Measurements from ENCODE around the gene KHDRBS2.

KHDRBS2 gene

GRCh38 chr6:62089781-62090180 is 196.2 kb downstream of the KHDRBS2 start:
- H3K27me3 ChIP-seq (ENCODE audit: control insufficient read depth, insufficient read depth, low read length): no peaks in the 10 kb centered on the region
- no peak overlapping the region for H3K9ac ChIP-seq (ENCODE audit: low read length)
- H3K36me3 ChIP-seq (ENCODE audit: control insufficient read depth, low read depth, low read length): no peaks in the 10 kb centered on the region
- no peak overlapping the region for H3K27ac ChIP-seq (ENCODE audit: low read length)
- H3K4me1 ChIP-seq (ENCODE audit: control insufficient read depth, low read depth, low read length): no peaks in the 10 kb centered on the region
- no peak overlapping the region for H3K4me3 ChIP-seq (ENCODE audit: low read length)
- H3K9me3 ChIP-seq (ENCODE audit: control insufficient read depth, low read depth, low read length): no peaks in the 10 kb centered on the region

- Histone ChIP-seq H3K4me3 (ENCODE audit: low read length) (no peak overlapping the region), H3K9ac (ENCODE audit: low read length) (no peak overlapping the region), H3K27ac (ENCODE audit: low read length) (no peak overlapping the region), H3K9me3 (ENCODE audit: control insufficient read depth, low read depth, low read length) (no peaks in the 10 kb centered on the region), H3K4me1 (ENCODE audit: control insufficient read depth, low read depth, low read length) (no peaks in the 10 kb centered on the region), H3K36me3 (ENCODE audit: control insufficient read depth, low read depth, low read length) (no peaks in the 10 kb centered on the region), H3K27me3 (ENCODE audit: control insufficient read depth, insufficient read depth, low read length) (no peaks in the 10 kb centered on the region)
Measured at GRCh38 chr6:62086047-62086446, 200.0 kb downstream of the KHDRBS2 start.

- no peaks in the 10 kb centered on the region for H3K27me3 ChIP-seq (ENCODE audit: control insufficient read depth, insufficient read depth, low read length)
- no peaks in the 10 kb centered on the region for H3K36me3 ChIP-seq (ENCODE audit: control insufficient read depth, low read depth, low read length)
- no peaks in the 10 kb centered on the region for H3K9me3 ChIP-seq (ENCODE audit: control insufficient read depth, low read depth, low read length)
- no peaks in the 10 kb centered on the region for H3K4me1 ChIP-seq (ENCODE audit: control insufficient read depth, low read depth, low read length)
- no peak overlapping the region for H3K9ac ChIP-seq (ENCODE audit: low read length)
- no peak overlapping the region for H3K27ac ChIP-seq (ENCODE audit: low read length)
- no peak overlapping the region for H3K4me3 ChIP-seq (ENCODE audit: low read length)
Measured at GRCh38 chr6:62075869-62076268, 210.2 kb downstream of the KHDRBS2 start.

- Histone ChIP-seq H3K9ac (ENCODE audit: low read length) (no peak overlapping the region), H3K27me3 (ENCODE audit: control insufficient read depth, insufficient read depth, low read length) (no peaks in the 10 kb centered on the region), H3K36me3 (ENCODE audit: control insufficient read depth, low read depth, low read length) (no peaks in the 10 kb centered on the region), H3K4me3 (ENCODE audit: low read length) (no peak overlapping the region), H3K9me3 (ENCODE audit: control insufficient read depth, low read depth, low read length) (no peaks in the 10 kb centered on the region), H3K27ac (ENCODE audit: low read length) (no peak overlapping the region), H3K4me1 (ENCODE audit: control insufficient read depth, low read depth, low read length) (no peaks in the 10 kb centered on the region)
Measured at GRCh38 chr6:62059901-62060300, 226.1 kb downstream of the KHDRBS2 start.

GRCh38 chr6:62057300-62057699 is 228.7 kb downstream of the KHDRBS2 start:
- Histone ChIP-seq H3K9me3 (ENCODE audit: control insufficient read depth, low read depth, low read length) (no peaks in the 10 kb centered on the region), H3K27me3 (ENCODE audit: control insufficient read depth, insufficient read depth, low read length) (no peaks in the 10 kb centered on the region), H3K9ac (ENCODE audit: low read length) (no peak overlapping the region), H3K27ac (ENCODE audit: low read length) (no peak overlapping the region), H3K36me3 (ENCODE audit: control insufficient read depth, low read depth, low read length) (no peaks in the 10 kb centered on the region), H3K4me3 (ENCODE audit: low read length) (no peak overlapping the region), H3K4me1 (ENCODE audit: control insufficient read depth, low read depth, low read length) (no peaks in the 10 kb centered on the region)

- Histone ChIP-seq H3K27ac (ENCODE audit: low read length) (no peak overlapping the region), H3K4me3 (ENCODE audit: low read length) (no peak overlapping the region), H3K9ac (ENCODE audit: low read length) (no peak overlapping the region), H3K4me1 (ENCODE audit: control insufficient read depth, low read depth, low read length) (no peaks in the 10 kb centered on the region), H3K9me3 (ENCODE audit: control insufficient read depth, low read depth, low read length) (no peaks in the 10 kb centered on the region), H3K27me3 (ENCODE audit: control insufficient read depth, insufficient read depth, low read length) (no peaks in the 10 kb centered on the region), H3K36me3 (ENCODE audit: control insufficient read depth, low read depth, low read length) (no peaks in the 10 kb centered on the region)
Measured at GRCh38 chr6:62045502-62045901, 240.5 kb downstream of the KHDRBS2 start.

- H3K4me3 ChIP-seq (ENCODE audit: low read length): no peak overlapping the region
- H3K36me3 ChIP-seq (ENCODE audit: control insufficient read depth, low read depth, low read length): no peaks in the 10 kb centered on the region
- no peaks in the 10 kb centered on the region for H3K27me3 ChIP-seq (ENCODE audit: control insufficient read depth, insufficient read depth, low read length)
- no peaks in the 10 kb centered on the region for H3K9me3 ChIP-seq (ENCODE audit: control insufficient read depth, low read depth, low read length)
- H3K4me1 ChIP-seq (ENCODE audit: control insufficient read depth, low read depth, low read length): peaks cover 7% of the 10 kb centered on the region
- no peak overlapping the region for H3K9ac ChIP-seq (ENCODE audit: low read length)
- H3K27ac ChIP-seq (ENCODE audit: low read length): no peak overlapping the region
Measured at GRCh38 chr6:62043084-62043483, 242.9 kb downstream of the KHDRBS2 start.

- H3K4me1 ChIP-seq (ENCODE audit: control insufficient read depth, low read depth, low read length): peaks cover 12% of the 10 kb centered on the region
- H3K36me3 ChIP-seq (ENCODE audit: control insufficient read depth, low read depth, low read length): no peaks in the 10 kb centered on the region
- no peaks in the 10 kb centered on the region for H3K27me3 ChIP-seq (ENCODE audit: control insufficient read depth, insufficient read depth, low read length)
- H3K9ac ChIP-seq (ENCODE audit: low read length): no peak overlapping the region
- no peaks in the 10 kb centered on the region for H3K9me3 ChIP-seq (ENCODE audit: control insufficient read depth, low read depth, low read length)
- H3K4me3 ChIP-seq (ENCODE audit: low read length): no peak overlapping the region
- H3K27ac ChIP-seq (ENCODE audit: low read length): no peak overlapping the region
Measured at GRCh38 chr6:62042429-62042828, 243.6 kb downstream of the KHDRBS2 start.

- H3K4me1 ChIP-seq (ENCODE audit: control insufficient read depth, low read depth, low read length): peaks cover 22% of the 10 kb centered on the region
- H3K9me3 ChIP-seq (ENCODE audit: control insufficient read depth, low read depth, low read length): peaks cover 7% of the 10 kb centered on the region
- H3K9ac ChIP-seq (ENCODE audit: low read length): no peak overlapping the region
- no peak overlapping the region for H3K4me3 ChIP-seq (ENCODE audit: low read length)
- H3K27me3 ChIP-seq (ENCODE audit: control insufficient read depth, insufficient read depth, low read length): no peaks in the 10 kb centered on the region
- H3K36me3 ChIP-seq (ENCODE audit: control insufficient read depth, low read depth, low read length): no peaks in the 10 kb centered on the region
- peak overlapping the region; percentile 31 for H3K27ac ChIP-seq (ENCODE audit: low read length)
Measured at GRCh38 chr6:62039605-62040004, 246.4 kb downstream of the KHDRBS2 start.

GRCh38 chr6:62037445-62037844 is 248.6 kb downstream of the KHDRBS2 start:
- Histone ChIP-seq H3K27me3 (ENCODE audit: control insufficient read depth, insufficient read depth, low read length) (no peaks in the 10 kb centered on the region), H3K4me1 (ENCODE audit: control insufficient read depth, low read depth, low read length) (peaks cover 22% of the 10 kb centered on the region), H3K9ac (ENCODE audit: low read length) (peak overlapping the region; percentile 23), H3K4me3 (ENCODE audit: low read length) (no peak overlapping the region), H3K9me3 (ENCODE audit: control insufficient read depth, low read depth, low read length) (peaks cover 14% of the 10 kb centered on the region), H3K36me3 (ENCODE audit: control insufficient read depth, low read depth, low read length) (no peaks in the 10 kb centered on the region), H3K27ac (ENCODE audit: low read length) (no peak overlapping the region)

- no peak overlapping the region for H3K4me3 ChIP-seq (ENCODE audit: low read length)
- H3K9ac ChIP-seq (ENCODE audit: low read length): no peak overlapping the region
- peaks cover 22% of the 10 kb centered on the region for H3K4me1 ChIP-seq (ENCODE audit: control insufficient read depth, low read depth, low read length)
- H3K27me3 ChIP-seq (ENCODE audit: control insufficient read depth, insufficient read depth, low read length): no peaks in the 10 kb centered on the region
- H3K36me3 ChIP-seq (ENCODE audit: control insufficient read depth, low read depth, low read length): no peaks in the 10 kb centered on the region
- no peak overlapping the region for H3K27ac ChIP-seq (ENCODE audit: low read length)
- H3K9me3 ChIP-seq (ENCODE audit: control insufficient read depth, low read depth, low read length): peaks cover 14% of the 10 kb centered on the region
Measured at GRCh38 chr6:62035952-62036351, 250.1 kb downstream of the KHDRBS2 start.

GRCh38 chr6:62013719-62014118 is 272.3 kb downstream of the KHDRBS2 start:
- H3K9me3 ChIP-seq (ENCODE audit: control insufficient read depth, low read depth, low read length): no peaks in the 10 kb centered on the region
- H3K4me1 ChIP-seq (ENCODE audit: control insufficient read depth, low read depth, low read length): peaks cover 4% of the 10 kb centered on the region
- H3K27ac ChIP-seq (ENCODE audit: low read length): no peak overlapping the region
- H3K9ac ChIP-seq (ENCODE audit: low read length): no peak overlapping the region
- no peak overlapping the region for H3K4me3 ChIP-seq (ENCODE audit: low read length)
- H3K27me3 ChIP-seq (ENCODE audit: control insufficient read depth, insufficient read depth, low read length): no peaks in the 10 kb centered on the region
- no peaks in the 10 kb centered on the region for H3K36me3 ChIP-seq (ENCODE audit: control insufficient read depth, low read depth, low read length)

Data from iPS-18a (cell line).